ENCODE results near the gene SCOC. TPM values are rescaled to one million over a fixed set of nuclear protein-coding genes. Genes with fewer than 3 reads are reported as not detected.

SCOC gene
- polyA plus RNA-seq, 1 experiment = 62.4 TPM

DNA sequence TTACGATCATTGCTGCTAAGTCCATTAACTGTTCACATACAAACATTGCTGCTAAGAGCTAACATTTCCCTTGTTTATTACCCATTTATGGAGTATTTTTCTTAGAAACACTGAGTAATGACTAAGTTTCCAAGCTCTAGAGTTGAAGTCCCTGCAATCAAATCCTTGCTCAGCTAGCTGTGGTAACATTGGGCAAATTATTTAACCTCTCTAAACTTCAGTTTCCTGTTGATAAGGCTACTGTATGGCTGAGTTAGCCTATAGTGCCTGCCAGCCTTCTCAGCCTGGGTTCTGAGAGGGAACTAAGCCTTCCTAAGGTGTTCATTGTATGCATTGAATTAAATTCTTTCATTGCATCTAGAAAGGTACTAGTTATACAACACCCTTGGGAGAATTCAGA, 15.2 kb upstream of the SCOC start:
- no peak for DNase-seq (ENCODE audit: low read depth, low spot score)
- Histone ChIP-seq H3K9me3 (ENCODE audit: control insufficient read depth, insufficient read depth, low read length) (no peaks in the 10 kb centered on the region), H3K4me3 (ENCODE audit: low read depth, low read length) (no peak overlapping the region), H3K27me3 (ENCODE audit: control insufficient read depth, insufficient read depth, low read length) (no peaks in the 10 kb centered on the region), H3K27ac (ENCODE audit: low read depth, low read length) (no peak overlapping the region)
- ChIA-PET CTCF (interaction anchor here (1.2 to 3.1 kb wide), 4 partner anchors 10 to 625 kb away, joined by 3 to 50 read pairs (median 16); partner anchors contain the start of genes CLGN and SCOC), POLR2A (interaction anchor here (0.6 kb wide), 1 partner anchor 296 kb away, joined by 6 read pairs; no protein-coding TSS in a partner anchor)
- TF ChIP-seq, protein P1, sequence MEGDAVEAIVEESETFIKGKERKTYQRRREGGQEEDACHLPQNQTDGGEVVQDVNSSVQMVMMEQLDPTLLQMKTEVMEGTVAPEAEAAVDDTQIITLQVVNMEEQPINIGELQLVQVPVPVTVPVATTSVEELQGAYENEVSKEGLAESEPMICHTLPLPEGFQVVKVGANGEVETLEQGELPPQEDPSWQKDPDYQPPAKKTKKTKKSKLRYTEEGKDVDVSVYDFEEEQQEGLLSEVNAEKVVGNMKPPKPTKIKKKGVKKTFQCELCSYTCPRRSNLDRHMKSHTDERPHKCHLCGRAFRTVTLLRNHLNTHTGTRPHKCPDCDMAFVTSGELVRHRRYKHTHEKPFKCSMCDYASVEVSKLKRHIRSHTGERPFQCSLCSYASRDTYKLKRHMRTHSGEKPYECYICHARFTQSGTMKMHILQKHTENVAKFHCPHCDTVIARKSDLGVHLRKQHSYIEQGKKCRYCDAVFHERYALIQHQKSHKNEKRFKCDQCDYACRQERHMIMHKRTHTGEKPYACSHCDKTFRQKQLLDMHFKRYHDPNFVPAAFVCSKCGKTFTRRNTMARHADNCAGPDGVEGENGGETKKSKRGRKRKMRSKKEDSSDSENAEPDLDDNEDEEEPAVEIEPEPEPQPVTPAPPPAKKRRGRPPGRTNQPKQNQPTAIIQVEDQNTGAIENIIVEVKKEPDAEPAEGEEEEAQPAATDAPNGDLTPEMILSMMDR (IDR thresholded peaks at IDR 0.05; ENCODE audit: low read depth, low read length) = no peak

DNA sequence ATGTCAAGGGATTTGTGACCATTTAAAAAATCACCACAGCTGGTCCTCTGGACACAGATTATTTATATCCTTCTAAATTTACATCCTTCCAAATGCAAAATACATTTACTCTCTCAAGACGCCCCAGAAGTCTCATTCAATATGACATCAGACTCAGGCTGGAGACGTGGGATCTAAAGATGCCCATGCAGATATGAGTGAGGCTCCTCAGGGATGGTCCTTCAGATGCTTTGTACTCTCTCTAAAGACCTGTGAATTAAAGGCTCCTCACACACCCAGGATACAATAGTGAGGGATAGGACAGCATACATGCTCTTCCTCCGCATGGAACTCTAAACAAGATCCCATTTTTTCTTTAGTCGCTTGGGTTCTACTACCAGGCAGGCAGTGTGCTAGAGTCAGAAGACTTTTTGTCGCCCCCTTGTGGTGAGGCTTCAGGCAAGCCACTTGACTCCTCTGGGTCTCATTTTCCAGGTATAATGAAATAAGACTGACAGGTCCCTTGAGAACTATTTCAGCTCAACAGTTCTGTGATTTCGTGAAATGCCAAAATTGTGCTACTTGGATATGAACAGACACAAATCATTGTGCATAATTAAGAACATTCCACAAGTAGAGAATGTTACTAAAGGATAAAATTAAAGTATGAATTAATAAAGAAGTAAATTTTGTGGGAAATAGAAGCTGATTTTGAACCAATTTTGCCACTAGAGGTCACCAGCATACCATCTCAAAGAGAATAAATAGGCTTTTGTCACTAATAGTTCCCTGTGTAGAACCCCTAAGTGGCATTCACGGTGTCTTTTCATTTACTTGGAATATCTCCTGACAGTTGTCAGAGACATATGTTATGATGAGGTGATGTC, 13.7 kb upstream of the SCOC start:
- H3K27ac ChIP-seq (ENCODE audit: low read depth, low read length) = no peak overlapping the region
- peak; percentile 42 for DNase-seq (ENCODE audit: low read depth, low spot score)
- ChIA-PET POLR2A (no interaction called here), CTCF (interaction anchor here (0.6 to 7.1 kb wide), 79 partner anchors 9 to 796 kb away, joined by 3 to 81 read pairs (median 4); partner anchors contain the start of genes CLGN and SCOC)
- no peaks in the 10 kb centered on the region for H3K27me3 ChIP-seq (ENCODE audit: control insufficient read depth, insufficient read depth, low read length)
- H3K9me3 ChIP-seq (ENCODE audit: control insufficient read depth, insufficient read depth, low read length) = no peaks in the 10 kb centered on the region
- no peak overlapping the region for H3K4me3 ChIP-seq (ENCODE audit: low read depth, low read length)
- TF ChIP-seq, protein P1 (IDR thresholded peaks at IDR 0.05; ENCODE audit: low read depth, low read length) = peak; percentile 75

DNA sequence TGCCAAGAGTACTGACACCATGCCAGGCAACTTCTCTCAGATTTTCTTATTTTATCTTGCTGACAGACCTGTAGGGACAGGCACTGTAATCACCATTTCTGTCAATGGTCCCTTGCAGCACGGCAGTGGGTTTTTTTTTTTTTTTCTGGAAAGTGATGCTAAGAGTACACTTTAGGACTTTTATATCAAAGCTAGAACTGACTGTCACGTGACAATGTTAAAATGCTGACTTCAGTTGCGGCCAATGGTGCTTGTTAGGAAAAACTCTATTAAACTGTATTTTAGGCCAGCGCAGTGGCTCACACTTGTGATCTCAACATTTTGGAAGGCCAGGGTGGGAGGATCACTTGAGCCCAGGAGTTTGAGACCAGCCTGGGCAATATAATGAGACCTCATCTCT, 12.3 kb upstream of the SCOC start:
- Histone ChIP-seq H3K4me3 (ENCODE audit: low read depth, low read length) (no peak overlapping the region), H3K27me3 (ENCODE audit: control insufficient read depth, insufficient read depth, low read length) (no peaks in the 10 kb centered on the region), H3K27ac (ENCODE audit: low read depth, low read length) (no peak overlapping the region), H3K9me3 (ENCODE audit: control insufficient read depth, insufficient read depth, low read length) (no peaks in the 10 kb centered on the region)
- ChIA-PET POLR2A (no interaction called here), CTCF (interaction anchor here (0.5 to 7.1 kb wide), 19 partner anchors 8 to 783 kb away, joined by 3 to 81 read pairs (median 6); partner anchors contain the start of gene SCOC)
- TF ChIP-seq, protein P1 (IDR thresholded peaks at IDR 0.05; ENCODE audit: low read depth, low read length) = no peak
- no peak for DNase-seq (ENCODE audit: low read depth, low spot score)

DNA sequence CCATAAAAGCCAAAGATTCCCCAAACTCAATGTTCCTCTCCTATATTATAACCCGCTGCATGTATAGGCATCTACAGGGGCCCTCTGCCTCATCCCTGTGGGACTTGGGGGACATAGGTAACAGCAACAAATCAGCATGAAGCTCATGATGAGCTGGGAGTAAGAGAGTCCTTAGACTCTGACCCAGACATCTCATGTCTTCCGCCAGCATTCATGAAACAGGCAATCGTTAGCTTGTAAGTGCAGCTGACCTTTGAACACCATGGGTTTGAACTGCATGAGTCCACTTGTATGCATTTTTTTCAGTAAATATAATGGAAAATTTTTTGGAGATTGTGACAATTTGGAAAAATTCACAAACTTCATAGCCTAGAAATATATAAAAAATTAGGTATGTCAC, 10.4 kb upstream of the SCOC start:
- TF ChIP-seq, protein P1 (IDR thresholded peaks at IDR 0.05; ENCODE audit: low read depth, low read length) = no peak
- Histone ChIP-seq H3K9me3 (ENCODE audit: control insufficient read depth, insufficient read depth, low read length) (no peaks in the 10 kb centered on the region), H3K27ac (ENCODE audit: low read depth, low read length) (no peak overlapping the region), H3K27me3 (ENCODE audit: control insufficient read depth, insufficient read depth, low read length) (no peaks in the 10 kb centered on the region), H3K4me3 (ENCODE audit: low read depth, low read length) (no peak overlapping the region)
- ChIA-PET CTCF (interaction anchor here (0.9 to 7.1 kb wide), 4 partner anchors 9 to 770 kb away, joined by 3 to 81 read pairs (median 4); partner anchors contain the start of gene RNF150), POLR2A (no interaction called here)
- no peak for DNase-seq (ENCODE audit: low read depth, low spot score)

DNA sequence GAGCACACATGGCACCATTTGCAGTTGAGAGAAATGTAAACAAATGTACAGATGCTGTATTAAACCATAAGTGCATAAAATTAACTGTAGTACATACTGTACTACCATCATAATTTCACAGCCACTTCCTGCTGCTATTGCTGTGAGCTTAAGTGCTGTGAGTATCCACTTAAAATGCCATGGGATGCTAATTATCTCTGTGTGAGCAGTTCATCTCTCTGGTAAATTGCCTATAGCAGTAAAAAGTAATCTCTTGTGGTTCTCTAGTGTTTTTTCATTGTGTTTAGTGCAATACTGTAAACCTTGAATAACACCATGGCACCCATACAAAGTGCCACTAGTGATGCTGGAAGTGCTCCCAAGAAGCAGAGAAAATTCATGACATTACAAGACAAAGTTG, 9.9 kb upstream of the SCOC start:
- ChIA-PET CTCF (interaction anchor here (0.9 to 7.1 kb wide), 3 partner anchors 246 to 770 kb away, joined by 3 to 81 read pairs (median 4); partner anchors contain the start of gene RNF150), POLR2A (no interaction called here)
- Histone ChIP-seq H3K27me3 (ENCODE audit: control insufficient read depth, insufficient read depth, low read length) (no peaks in the 10 kb centered on the region), H3K27ac (ENCODE audit: low read depth, low read length) (no peak overlapping the region), H3K9me3 (ENCODE audit: control insufficient read depth, insufficient read depth, low read length) (no peaks in the 10 kb centered on the region), H3K4me3 (ENCODE audit: low read depth, low read length) (no peak overlapping the region)
- DNase-seq (ENCODE audit: low read depth, low spot score) = no peak
- TF ChIP-seq, protein P1 (IDR thresholded peaks at IDR 0.05; ENCODE audit: low read depth, low read length) = no peak
